ENCODE results near the gene CBX8. TPM values are rescaled to one million over a fixed set of nuclear protein-coding genes. Genes with fewer than 3 reads are reported as not detected.
A peak's percentile ranks its signal among the peaks of the same experiment; 100 is the strongest.

The CBX8 gene
- polyA plus RNA-seq, 1 donor: 10.3 TPM

DNA sequence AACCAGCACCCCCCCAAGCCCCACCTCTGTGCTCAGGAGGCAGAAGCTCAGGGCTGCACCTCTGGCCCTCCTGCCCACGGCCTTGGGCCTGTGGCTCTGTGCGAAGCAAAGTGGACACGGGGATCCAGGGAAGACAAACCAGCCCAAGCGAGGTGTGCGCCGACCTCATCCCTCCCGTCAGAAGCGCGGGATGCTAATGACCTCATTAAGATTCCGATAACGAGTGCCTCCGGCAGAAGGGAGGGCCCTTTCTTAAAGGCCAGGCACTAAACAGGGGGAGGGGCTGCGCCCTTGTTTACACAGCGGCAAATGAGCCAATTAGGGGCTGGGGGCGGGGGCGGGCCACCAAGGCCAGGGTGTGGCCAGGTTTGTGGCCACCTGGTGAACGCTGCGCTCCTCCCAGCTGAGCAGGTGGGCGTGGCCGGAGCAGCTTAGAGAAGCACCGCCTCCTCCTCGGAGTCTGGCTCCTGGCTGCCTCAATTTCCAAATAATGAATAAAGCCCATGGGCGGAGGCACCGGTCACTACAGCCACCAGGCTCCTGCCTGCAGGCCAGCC, 39.2 kb upstream of the CBX8 start:
- H3K4me1 ChIP-seq (ENCODE audit: control insufficient read depth, insufficient read depth, low read length): peaks cover 51% of the 10 kb centered on the region

DNA sequence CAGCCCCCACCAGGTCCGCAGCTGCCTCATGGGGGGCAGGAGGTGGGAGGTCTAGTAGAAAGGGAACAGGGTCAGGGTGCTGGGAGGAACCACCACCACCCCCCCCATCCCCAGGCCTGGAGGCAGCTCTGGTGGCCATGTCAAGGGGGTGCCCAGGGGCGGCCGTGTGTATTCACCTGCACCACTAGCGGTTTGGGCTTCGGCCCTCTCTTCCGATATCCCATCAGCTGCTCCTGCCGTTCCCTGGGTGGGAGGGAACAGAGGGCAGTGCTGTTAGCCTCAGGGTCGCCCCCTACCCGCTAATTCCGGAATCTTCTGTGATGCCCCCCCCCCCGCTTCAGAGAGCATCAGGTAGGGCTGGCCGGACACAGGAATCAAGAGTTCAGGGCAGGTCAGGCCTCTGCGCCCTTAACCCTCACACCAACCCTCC, 38.6 kb upstream of the CBX8 start:
- WGBS (ENCODE audit: insufficient coverage, low lambda C conversion rate): no CpG with 5 or more reads among the region's 13 CpGs
- Histone ChIP-seq H3K27ac (ENCODE audit: low read length) (no peak overlapping the region), H3K4me1 (ENCODE audit: control insufficient read depth, insufficient read depth, low read length) (peaks cover 46% of the 10 kb centered on the region), H3K36me3 (ENCODE audit: control insufficient read depth, insufficient read depth, low read length) (peaks cover 37% of the 10 kb centered on the region), H3K4me3 (ENCODE audit: low read length) (peak overlapping the region; percentile 65), H3K27me3 (ENCODE audit: control insufficient read depth, insufficient read depth, low read length) (peaks cover 7% of the 10 kb centered on the region), H3K9me3 (ENCODE audit: control insufficient read depth, low read depth, low read length) (peaks cover 30% of the 10 kb centered on the region)
- DNase-seq: no peak

More for the DNA sequence above, 39.2 kb upstream of the CBX8 start:
- WGBS (ENCODE audit: insufficient coverage, low lambda C conversion rate): no CpG with 5 or more reads among the region's 24 CpGs
- Histone ChIP-seq H3K27ac (ENCODE audit: low read length) (peak overlapping the region; percentile 71), H3K4me3 (ENCODE audit: low read length) (peak overlapping the region; percentile 65), H3K36me3 (ENCODE audit: control insufficient read depth, insufficient read depth, low read length) (peaks cover 37% of the 10 kb centered on the region), H3K27me3 (ENCODE audit: control insufficient read depth, insufficient read depth, low read length) (peaks cover 12% of the 10 kb centered on the region), H3K9me3 (ENCODE audit: control insufficient read depth, low read depth, low read length) (peaks cover 35% of the 10 kb centered on the region)
- DNase-seq: peak; percentile 83 to 91

DNA sequence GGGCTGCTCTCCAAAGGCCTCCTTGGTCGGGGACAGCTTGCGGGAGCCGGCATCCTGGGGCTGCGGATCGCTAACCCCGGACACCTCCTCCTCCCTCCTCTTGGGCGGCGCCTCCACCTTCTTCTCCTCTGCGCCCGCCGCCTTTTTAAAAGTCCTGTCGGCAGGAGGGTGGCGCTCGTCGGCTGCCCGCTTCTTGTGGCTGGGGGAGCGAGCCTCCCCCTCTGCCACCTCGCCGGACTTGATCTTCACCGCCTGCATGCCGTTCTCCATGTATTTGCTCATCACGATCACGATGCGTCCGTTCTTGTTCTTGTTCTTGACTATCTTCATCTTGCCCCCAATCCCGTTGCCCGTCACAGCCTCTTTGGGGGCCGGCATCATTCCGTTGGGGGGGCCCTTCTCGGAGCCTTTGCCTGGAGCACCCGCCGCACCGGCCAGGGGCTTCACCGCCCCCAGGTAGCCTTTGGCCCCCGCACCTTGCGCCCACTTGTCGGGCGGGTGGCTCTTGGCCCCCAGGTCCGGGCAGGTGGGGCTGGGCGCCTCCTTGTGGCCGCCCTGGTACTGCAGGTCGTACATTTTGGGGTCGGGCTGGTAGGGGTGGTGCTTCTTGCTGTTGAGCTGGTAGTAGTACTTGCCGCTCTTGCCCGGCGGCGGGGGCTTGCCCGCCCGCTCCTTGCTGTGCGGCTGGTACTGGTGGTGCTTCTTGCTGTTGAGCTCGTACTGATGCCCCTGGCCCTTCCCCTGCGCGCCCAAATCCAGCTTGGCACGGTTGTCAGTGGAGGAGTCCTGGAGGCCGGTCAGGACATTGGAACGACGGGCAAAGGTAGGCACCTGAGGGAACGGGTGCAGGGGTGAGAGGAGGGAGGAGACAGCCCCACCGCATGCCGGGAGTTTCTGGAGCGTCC, 37.9 kb upstream of the CBX8 start:
- Histone ChIP-seq H3K27me3 (ENCODE audit: control insufficient read depth, insufficient read depth, low read length) (peaks cover under 1% of the 10 kb centered on the region), H3K9me3 (ENCODE audit: control insufficient read depth, low read depth, low read length) (peaks cover 23% of the 10 kb centered on the region), H3K27ac (ENCODE audit: low read length) (no peak overlapping the region), H3K36me3 (ENCODE audit: control insufficient read depth, insufficient read depth, low read length) (peaks cover 37% of the 10 kb centered on the region), H3K4me1 (ENCODE audit: control insufficient read depth, insufficient read depth, low read length) (peaks cover 41% of the 10 kb centered on the region), H3K4me3 (ENCODE audit: low read length) (no peak overlapping the region)
- WGBS (ENCODE audit: insufficient coverage, low lambda C conversion rate): 90% methylated on average over 7 of the region's 61 CpGs
- DNase-seq: no peak

DNA sequence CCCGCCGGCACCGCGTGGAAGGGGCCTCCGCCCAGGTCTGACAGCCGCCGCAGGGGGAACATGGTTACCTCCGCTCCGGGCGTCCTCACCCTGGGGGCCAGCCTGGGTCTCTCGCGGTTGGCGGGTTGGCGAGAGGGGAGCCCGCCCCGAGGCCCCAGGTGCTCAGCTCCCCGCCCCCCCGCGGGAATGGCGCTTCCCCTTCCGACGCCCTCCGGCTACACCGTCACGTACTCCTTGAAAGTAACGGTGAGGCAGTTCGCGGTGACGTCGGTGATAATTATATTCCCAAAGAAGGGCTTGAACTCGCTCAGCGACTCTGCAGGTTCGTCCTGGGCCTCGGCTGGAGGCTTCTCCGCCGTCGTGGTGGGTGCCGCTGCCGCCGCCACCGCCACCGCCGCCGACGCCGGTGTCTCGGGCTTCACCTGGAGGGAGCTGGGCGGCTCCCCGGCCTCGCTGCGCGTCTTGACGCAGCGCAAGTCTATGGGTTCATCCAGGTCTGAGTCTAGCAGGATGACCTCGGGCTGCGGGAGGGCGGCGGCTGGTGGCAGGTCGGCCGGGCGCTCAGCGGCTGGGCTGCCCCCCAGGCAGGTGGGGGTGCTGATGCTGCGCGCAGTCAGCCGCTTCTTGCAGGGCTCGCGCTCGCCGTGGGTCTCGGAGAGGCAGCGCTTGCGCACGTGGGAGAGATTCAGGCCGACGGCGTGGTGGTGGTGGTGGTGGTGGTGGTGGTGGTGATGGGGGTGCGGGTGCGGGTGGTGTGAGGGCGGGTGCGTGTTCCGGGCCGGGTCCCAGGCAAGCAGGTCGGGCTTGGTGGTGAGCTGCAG, 37.1 kb upstream of the CBX8 start:
- Histone ChIP-seq H3K4me1 (ENCODE audit: control insufficient read depth, insufficient read depth, low read length) (peaks cover 40% of the 10 kb centered on the region), H3K9me3 (ENCODE audit: control insufficient read depth, low read depth, low read length) (peaks cover 23% of the 10 kb centered on the region), H3K27ac (ENCODE audit: low read length) (no peak overlapping the region), H3K27me3 (ENCODE audit: control insufficient read depth, insufficient read depth, low read length) (no peaks in the 10 kb centered on the region), H3K36me3 (ENCODE audit: control insufficient read depth, insufficient read depth, low read length) (peaks cover 37% of the 10 kb centered on the region), H3K4me3 (ENCODE audit: low read length) (no peak overlapping the region)
- DNase-seq: no peak
- WGBS (ENCODE audit: insufficient coverage, low lambda C conversion rate): no CpG with 5 or more reads among the region's 83 CpGs

DNA sequence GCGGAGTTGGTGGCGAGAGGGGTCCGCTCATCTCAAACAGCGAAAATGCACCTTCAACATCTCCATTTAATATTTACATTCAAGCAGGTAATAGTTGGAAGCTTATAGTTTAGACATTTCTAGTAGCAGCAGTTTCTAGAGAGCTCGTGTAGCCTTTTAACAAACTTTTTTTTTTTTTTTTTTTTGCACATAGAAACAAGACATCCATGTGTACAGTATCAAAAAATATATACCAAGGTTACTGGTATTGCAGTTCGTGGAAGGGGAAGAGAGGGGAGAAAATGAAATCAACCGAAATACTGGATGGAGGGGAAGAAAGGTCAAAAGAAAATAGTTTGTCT, 36.2 kb upstream of the CBX8 start:
- H3K27ac ChIP-seq (ENCODE audit: low read length): no peak overlapping the region
- H3K27me3 ChIP-seq (ENCODE audit: control insufficient read depth, insufficient read depth, low read length): no peaks in the 10 kb centered on the region
- H3K4me3 ChIP-seq (ENCODE audit: low read length): peak overlapping the region; percentile 46
- DNase-seq: no peak
- 69% methylated on average over 2 of the region's 7 CpGs for WGBS (ENCODE audit: insufficient coverage, low lambda C conversion rate)
- peaks cover 43% of the 10 kb centered on the region for H3K4me1 ChIP-seq (ENCODE audit: control insufficient read depth, insufficient read depth, low read length)
- peaks cover 21% of the 10 kb centered on the region for H3K9me3 ChIP-seq (ENCODE audit: control insufficient read depth, low read depth, low read length)
- peaks cover 37% of the 10 kb centered on the region for H3K36me3 ChIP-seq (ENCODE audit: control insufficient read depth, insufficient read depth, low read length)

DNA sequence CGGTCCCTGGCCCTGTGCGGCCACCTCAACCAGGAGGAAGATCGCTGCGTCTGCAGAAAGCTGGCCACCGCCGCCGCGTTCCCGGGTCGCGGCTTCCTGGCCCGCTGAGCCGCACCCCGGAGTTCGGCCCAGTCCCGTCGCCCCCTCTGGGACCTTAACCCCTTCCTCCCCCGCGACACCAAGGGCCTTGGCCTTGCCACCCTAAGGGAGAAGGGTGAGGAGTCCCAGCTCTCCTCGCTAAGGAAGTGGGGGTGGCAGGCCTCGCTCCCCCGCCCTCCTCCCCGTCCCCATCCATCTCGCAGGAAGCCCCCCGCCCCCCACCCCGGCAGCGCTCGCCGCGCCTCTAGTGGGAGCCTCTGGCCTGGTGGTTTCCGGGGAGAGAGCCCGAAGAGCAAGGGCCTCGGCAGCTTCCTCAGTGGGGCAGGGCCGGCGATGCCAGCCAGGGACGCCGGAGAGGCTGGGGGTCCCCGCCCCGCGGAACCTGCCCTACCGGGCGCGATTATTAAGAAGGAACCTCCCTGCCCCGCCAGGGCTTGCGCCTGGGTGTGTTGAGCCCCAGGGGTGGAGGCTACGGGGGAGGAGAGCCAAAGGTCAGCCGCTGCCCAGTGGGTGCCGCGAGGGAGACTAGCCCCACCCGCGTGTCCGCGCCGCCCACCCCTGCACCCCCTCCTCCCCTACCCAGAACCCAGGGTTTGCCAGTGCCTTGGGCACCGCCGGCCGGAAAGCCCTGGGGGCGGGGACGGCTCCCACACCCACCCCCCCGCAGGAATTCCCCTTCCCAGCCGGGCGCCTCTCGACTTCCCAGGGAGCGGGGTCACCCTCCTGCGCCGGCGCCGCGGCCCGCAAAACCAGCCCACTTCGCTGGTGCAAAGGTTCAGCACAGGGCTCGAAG, 35.6 kb upstream of the CBX8 start:
- Histone ChIP-seq H3K4me3 (ENCODE audit: low read length) (peak overlapping the region; percentile 46), H3K9me3 (ENCODE audit: control insufficient read depth, low read depth, low read length) (peaks cover 21% of the 10 kb centered on the region), H3K36me3 (ENCODE audit: control insufficient read depth, insufficient read depth, low read length) (peaks cover 37% of the 10 kb centered on the region), H3K27ac (ENCODE audit: low read length) (peak overlapping the region; percentile 18), H3K4me1 (ENCODE audit: control insufficient read depth, insufficient read depth, low read length) (peaks cover 43% of the 10 kb centered on the region), H3K27me3 (ENCODE audit: control insufficient read depth, insufficient read depth, low read length) (no peaks in the 10 kb centered on the region)
- peak in 1 of 2 donors; percentile 77 for DNase-seq
- no CpG with 5 or more reads among the region's 72 CpGs for WGBS (ENCODE audit: insufficient coverage, low lambda C conversion rate)

DNA sequence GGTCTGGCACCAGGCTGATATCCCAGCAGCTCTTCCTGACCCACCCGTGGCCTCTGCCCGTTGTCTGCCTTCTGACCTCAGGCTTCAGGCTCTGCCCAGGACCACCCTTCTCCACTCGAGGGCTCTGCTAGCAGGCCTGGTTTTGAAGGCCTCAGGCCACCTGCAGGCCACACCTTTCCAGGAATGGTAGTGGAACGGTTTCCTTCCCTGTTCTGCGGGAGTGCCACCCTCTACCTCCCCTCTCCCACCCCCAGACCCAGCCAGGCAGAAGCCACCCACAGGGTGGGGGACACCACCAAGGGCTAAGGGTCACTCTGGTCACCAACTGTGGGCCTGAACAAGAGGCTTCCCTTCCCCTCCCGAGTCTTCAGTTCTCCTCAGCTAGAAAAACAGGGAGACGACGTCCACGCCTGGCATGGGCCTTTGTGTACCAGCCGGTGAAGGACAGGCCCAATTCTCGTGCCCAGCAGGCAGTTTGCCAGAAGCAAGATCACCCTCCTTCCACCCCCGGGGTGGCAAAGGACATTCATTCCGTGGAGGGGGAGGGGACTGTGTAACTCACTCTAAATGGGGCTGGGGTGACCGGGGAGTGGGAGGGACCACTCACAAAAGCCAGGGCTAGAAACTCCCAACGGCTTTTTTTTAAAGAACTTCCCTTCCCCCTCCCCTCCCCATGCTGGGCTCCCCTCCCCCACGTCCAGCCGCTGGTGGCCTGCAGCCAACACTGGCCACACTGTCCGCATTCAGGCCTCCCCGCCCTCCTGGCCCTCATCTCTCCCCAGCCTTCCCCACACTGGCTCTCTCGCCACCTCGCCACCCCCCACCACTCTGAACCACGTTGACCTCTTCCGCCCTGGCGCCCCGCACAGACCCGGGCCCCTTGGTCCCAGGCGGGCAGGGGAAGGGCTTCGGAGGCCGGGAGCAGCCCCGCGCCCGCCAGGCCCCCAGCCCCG, 34.7 kb upstream of the CBX8 start:
- H3K4me1 ChIP-seq (ENCODE audit: control insufficient read depth, insufficient read depth, low read length): peaks cover 36% of the 10 kb centered on the region
- DNase-seq: no peak
- H3K4me3 ChIP-seq (ENCODE audit: low read length): peak overlapping the region; percentile 46
- H3K36me3 ChIP-seq (ENCODE audit: control insufficient read depth, insufficient read depth, low read length): peaks cover 31% of the 10 kb centered on the region
- H3K27me3 ChIP-seq (ENCODE audit: control insufficient read depth, insufficient read depth, low read length): no peaks in the 10 kb centered on the region
- WGBS (ENCODE audit: insufficient coverage, low lambda C conversion rate): no CpG with 5 or more reads among the region's 33 CpGs
- H3K27ac ChIP-seq (ENCODE audit: low read length): no peak overlapping the region
- peaks cover 21% of the 10 kb centered on the region for H3K9me3 ChIP-seq (ENCODE audit: control insufficient read depth, low read depth, low read length)

DNA sequence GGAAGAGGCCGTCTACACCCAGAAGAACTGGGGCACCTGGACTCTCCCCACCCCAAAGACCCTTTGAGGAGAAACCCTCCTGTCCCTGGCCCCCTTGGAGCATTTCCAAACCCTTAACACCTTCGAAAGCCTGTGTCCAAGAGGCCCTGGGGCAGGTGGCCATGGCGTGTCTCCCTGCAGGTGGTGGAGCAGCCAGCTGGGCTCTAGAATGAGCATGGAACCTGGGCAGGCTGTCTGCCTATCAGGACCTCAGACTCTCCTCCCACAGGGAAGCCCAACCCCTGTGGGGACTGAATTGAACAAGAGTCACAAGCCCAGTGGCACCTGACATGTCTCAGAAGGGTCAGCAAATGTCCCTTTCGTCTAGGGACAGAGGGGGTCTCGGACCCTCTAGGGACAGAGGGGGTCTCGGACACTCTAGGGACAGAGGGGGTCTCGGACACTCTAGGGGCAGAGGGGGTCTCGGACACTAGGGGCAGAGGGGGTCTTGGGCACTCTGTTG, 33.9 kb upstream of the CBX8 start:
- no CpG with 5 or more reads among the region's 8 CpGs for WGBS (ENCODE audit: insufficient coverage, low lambda C conversion rate)
- H3K27ac ChIP-seq (ENCODE audit: low read length): no peak overlapping the region

DNA sequence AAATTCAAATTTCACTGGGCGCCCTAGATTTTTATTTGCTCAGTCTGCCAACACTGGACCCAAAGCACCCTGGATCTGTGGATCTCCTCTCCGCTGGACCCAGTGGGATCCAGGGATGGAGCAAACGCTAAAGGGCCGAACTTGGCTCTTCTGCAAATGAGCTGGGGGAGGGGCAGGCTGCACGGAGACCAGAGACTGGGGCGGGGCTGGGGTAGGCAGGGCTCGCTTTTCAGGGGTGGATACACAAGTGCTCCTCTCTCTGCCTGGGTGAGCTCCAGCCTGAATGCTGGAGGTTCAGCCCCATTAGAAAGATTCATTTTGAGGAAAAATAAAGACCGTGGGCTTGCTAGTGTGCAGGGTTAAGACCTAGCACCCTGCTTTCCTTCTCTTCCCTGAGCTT, 33.4 kb upstream of the CBX8 start:
- peaks cover 34% of the 10 kb centered on the region for H3K4me1 ChIP-seq (ENCODE audit: control insufficient read depth, insufficient read depth, low read length)
- H3K9me3 ChIP-seq (ENCODE audit: control insufficient read depth, low read depth, low read length): peaks cover 21% of the 10 kb centered on the region
- no peak overlapping the region for H3K27ac ChIP-seq (ENCODE audit: low read length)
- DNase-seq: no peak
- H3K36me3 ChIP-seq (ENCODE audit: control insufficient read depth, insufficient read depth, low read length): peaks cover 23% of the 10 kb centered on the region
- no peaks in the 10 kb centered on the region for H3K27me3 ChIP-seq (ENCODE audit: control insufficient read depth, insufficient read depth, low read length)
- 100% methylated on average over 1 of the region's 8 CpGs for WGBS (ENCODE audit: insufficient coverage, low lambda C conversion rate)
- no peak overlapping the region for H3K4me3 ChIP-seq (ENCODE audit: low read length)

More for the DNA sequence above, 33.9 kb upstream of the CBX8 start:
- H3K4me3 ChIP-seq (ENCODE audit: low read length): no peak overlapping the region
- H3K4me1 ChIP-seq (ENCODE audit: control insufficient read depth, insufficient read depth, low read length): peaks cover 34% of the 10 kb centered on the region
- no peak for DNase-seq
- H3K36me3 ChIP-seq (ENCODE audit: control insufficient read depth, insufficient read depth, low read length): peaks cover 28% of the 10 kb centered on the region
- peaks cover 21% of the 10 kb centered on the region for H3K9me3 ChIP-seq (ENCODE audit: control insufficient read depth, low read depth, low read length)
- no peaks in the 10 kb centered on the region for H3K27me3 ChIP-seq (ENCODE audit: control insufficient read depth, insufficient read depth, low read length)

Measured in large intestine (tissue), 3 donors.